ENCODE results near the gene FANCG.

The FANCG gene

GRCh38 chr9:35112257-35113020 is 32.7 kb upstream of the FANCG start:
- peak overlapping the region; percentile 19 for H3K4me3 ChIP-seq (ENCODE audit: low read depth, low read length)
- TF ChIP-seq, protein P1, sequence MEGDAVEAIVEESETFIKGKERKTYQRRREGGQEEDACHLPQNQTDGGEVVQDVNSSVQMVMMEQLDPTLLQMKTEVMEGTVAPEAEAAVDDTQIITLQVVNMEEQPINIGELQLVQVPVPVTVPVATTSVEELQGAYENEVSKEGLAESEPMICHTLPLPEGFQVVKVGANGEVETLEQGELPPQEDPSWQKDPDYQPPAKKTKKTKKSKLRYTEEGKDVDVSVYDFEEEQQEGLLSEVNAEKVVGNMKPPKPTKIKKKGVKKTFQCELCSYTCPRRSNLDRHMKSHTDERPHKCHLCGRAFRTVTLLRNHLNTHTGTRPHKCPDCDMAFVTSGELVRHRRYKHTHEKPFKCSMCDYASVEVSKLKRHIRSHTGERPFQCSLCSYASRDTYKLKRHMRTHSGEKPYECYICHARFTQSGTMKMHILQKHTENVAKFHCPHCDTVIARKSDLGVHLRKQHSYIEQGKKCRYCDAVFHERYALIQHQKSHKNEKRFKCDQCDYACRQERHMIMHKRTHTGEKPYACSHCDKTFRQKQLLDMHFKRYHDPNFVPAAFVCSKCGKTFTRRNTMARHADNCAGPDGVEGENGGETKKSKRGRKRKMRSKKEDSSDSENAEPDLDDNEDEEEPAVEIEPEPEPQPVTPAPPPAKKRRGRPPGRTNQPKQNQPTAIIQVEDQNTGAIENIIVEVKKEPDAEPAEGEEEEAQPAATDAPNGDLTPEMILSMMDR (IDR thresholded peaks at IDR 0.05; ENCODE audit: low read depth, low read length) = no peak

DNA sequence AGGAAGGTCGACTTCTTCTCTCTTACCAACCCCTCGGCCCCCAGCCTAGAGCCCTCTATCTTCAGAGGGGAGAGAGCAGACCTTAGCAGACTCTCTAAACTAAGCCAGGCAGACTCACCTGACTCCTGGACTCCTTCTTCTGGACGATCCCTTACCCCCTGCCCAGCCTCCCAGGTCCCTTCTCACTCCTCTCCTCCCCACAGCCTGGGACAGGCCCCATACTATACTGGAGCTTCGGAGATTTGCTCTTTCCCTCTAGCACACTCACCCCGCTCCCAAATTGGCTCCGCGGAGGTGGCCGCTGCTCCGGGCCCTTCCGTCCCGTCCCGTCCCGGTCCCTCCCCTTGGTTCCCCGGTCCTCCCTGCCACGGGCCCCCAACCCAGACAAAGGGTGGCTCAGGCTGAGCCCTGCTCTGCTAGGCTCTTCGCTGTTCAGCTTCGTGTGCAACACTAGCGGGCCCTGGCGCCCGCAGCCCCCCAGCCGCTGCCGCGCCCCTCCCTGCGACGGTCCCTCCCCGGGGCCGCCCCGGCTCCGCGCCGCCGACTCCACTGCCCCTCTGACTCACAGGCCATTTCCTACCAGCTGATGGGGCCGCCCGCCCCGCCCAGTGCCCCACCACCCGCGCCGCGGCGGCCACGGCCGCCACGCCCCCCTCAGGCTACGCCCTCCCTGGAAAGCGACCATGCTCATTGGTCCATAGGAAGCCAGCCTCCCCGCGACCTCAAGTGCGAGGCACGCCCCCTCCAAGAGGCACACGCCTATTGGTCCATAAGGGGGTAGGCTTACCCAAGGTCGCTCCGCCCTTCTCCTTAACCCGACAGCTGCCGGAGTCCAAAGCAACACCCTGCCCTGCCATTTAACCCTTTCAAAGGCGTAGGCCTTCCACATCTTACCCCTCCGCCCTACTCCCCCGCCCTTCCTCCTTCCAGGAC is 31.5 kb upstream of the FANCG start:
- H3K4me3 ChIP-seq (ENCODE audit: low read depth, low read length) = peak overlapping the region; percentile 90
- TF ChIP-seq, protein P1 (IDR thresholded peaks at IDR 0.05; ENCODE audit: low read depth, low read length) = no peak

GRCh38 chr9:35110327-35110761 is 30.6 kb upstream of the FANCG start:
- TF ChIP-seq, protein P1 (IDR thresholded peaks at IDR 0.05; ENCODE audit: low read depth, low read length) = no peak
- H3K4me3 ChIP-seq (ENCODE audit: low read depth, low read length) = peak overlapping the region; percentile 90

DNA sequence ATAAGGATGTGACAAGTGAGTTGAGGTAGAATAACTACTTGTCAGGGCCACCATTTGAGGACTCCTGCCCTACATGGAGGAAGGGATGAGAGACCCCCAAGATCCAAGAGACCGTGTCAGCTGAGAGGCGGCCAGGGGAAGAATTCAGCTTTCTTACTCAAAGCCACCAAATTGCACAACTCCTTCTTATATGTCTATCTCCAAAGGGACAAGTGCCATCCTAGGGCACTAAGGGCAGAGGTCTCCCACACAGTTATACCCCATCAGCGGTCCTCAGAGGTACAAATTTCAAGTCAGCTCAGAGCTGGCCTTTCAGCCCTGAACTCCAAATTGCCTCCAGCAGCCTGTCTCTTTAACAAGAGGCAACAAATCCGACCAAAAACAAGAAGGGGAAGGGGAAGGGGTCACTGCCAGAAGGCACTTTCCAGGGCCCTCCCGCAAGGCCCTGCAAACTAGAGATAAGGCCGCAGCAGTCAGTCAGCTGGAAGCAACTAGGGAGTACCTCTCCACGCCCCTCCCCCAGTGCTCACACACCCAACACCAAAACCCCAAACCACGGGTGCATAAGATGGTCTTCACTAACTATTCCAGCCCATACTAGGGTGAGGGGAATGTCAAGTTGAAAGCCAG is 29.3 kb upstream of the FANCG start:
- TF ChIP-seq, protein P1 (IDR thresholded peaks at IDR 0.05; ENCODE audit: low read depth, low read length) = no peak
- no peak overlapping the region for H3K4me3 ChIP-seq (ENCODE audit: low read depth, low read length)

DNA sequence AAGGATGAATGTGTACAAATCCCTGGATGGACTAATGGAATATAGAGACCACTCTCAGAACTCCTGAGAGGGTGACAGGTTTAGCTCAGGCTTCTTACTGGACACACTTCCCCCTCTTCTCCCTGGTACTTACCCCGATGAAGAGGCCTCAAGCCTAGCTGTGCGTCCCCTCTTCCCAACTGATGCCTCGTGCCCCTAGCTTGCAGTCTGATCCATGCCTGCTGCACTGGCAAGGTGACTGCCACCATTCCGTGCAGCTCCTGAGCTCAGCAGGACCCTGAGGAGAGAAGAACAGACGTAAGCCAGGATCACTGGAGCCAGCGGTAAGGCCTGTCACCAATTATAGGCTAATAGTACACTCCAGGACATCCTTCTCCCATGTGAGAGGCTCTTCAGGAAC is 28.7 kb upstream of the FANCG start:
- H3K4me3 ChIP-seq (ENCODE audit: low read depth, low read length) = no peak overlapping the region
- TF ChIP-seq, protein P1 (IDR thresholded peaks at IDR 0.05; ENCODE audit: low read depth, low read length) = no peak

GRCh38 chr9:35107297-35108290 is 27.9 kb upstream of the FANCG start:
- TF ChIP-seq, protein P1 (IDR thresholded peaks at IDR 0.05; ENCODE audit: low read depth, low read length) = no peak

More at GRCh38 chr9:35107297-35108290, 27.9 kb upstream of the FANCG start:
- H3K4me3 ChIP-seq (ENCODE audit: low read depth, low read length) = no peak overlapping the region
